B cell (primary cell): ENCODE data around the gene FCGBP. TPM values are rescaled to one million over a fixed set of nuclear protein-coding genes. Genes with fewer than 3 reads are reported as not detected.
"Not testable (repeated sequence)": the region's sequence is repeated elsewhere in the genome, so short reads cannot be mapped to it uniquely, and the experiment has no call there.

Source experiments
- ATAC-seq: fragments of 200-7000 bp; cut with Tn5 transposase; one replicate; pipeline ENCODE4 v1.10.0; 2021; ENCODE audit warnings: low read depth, mild to moderate bottlenecking, moderate number of reproducible peaks, moderate library complexity
- CTCF ChIA-PET: fragments of 350-600 bp; sonication (Branson Sonifier 250); formaldehyde crosslinking; loops from one replicate; lab custom pipeline; 2021; ENCODE audit warnings: antibody characterized with exemption, inconsistent platforms; lab: Charles Lee
- POLR2A ChIA-PET: fragments of 350-600 bp; sonication (Branson Sonifier 250); formaldehyde crosslinking; loops from one replicate; lab custom pipeline; 2021; ENCODE audit warnings: antibody characterized with exemption; lab: Charles Lee
- DNase-seq: peaks from one replicate; pipeline ENCODE4 v3.0.0; 2013
- H2AFZ ChIP-seq: 2 replicates; pipeline ENCODE4 v1.6.1; 2012; ENCODE audit warnings: mild to moderate bottlenecking, low read depth, low read length; ENCODE audit not compliant: insufficient read depth, poor library complexity, severe bottlenecking
- H3K27ac ChIP-seq, 2 donors: 1 replicate in 1 of 2; 2 replicates in 1 of 2; pipeline ENCODE4 v1.5.1; 2012 to 2013; ENCODE audit warnings: low read length in 2 of 2, mild to moderate bottlenecking in 2 of 2, moderate library complexity in 1 of 2
- H3K27me3 ChIP-seq, 4 experiments: fragments of 200-600 bp in 1 of 4; sonication (generic) in 1 of 4; replicated peaks in 1 of 4; 1 replicate in 2 of 4; 2 replicates in 2 of 4; pipeline versions ENCODE4 v1.6.1 to v1.7.0; 2013 to 2016; ENCODE audit warnings: low read length in 3 of 4, mild to moderate bottlenecking in 2 of 4, mixed read lengths in 1 of 4, moderate library complexity in 1 of 4; ENCODE audit not compliant: insufficient read depth in 4 of 4, control insufficient read depth in 3 of 4; ENCODE audit errors: control extremely low read depth in 1 of 4
- H3K36me3 ChIP-seq, 2 experiments: replicated peaks in 1 of 2; 1 replicate in 1 of 2; 2 replicates in 1 of 2; pipeline versions ENCODE4 v1.6.1 to v1.7.1; 2013; ENCODE audit warnings: low read length in 1 of 2; ENCODE audit not compliant: insufficient read depth in 2 of 2, control insufficient read depth in 1 of 2; ENCODE audit errors: control extremely low read depth in 1 of 2, extremely low read depth in 1 of 2
- H3K4me1 ChIP-seq, 2 donors: fragments of 200-600 bp in 1 of 2; sonication (generic) in 1 of 2; 1 replicate in 1 of 2; 2 replicates in 1 of 2; pipeline versions ENCODE4 v1.5.1 to v1.6.1; 2013 to 2017; ENCODE audit warnings: low read length in 2 of 2; ENCODE audit not compliant: control insufficient read depth in 2 of 2, insufficient read depth in 2 of 2
- H3K4me2 ChIP-seq: replicated peaks from 2 replicates; pipeline ENCODE3; 2012; ENCODE audit warnings: mild to moderate bottlenecking, low read depth, low read length; ENCODE audit not compliant: poor library complexity, severe bottlenecking
- H3K4me3 ChIP-seq, 5 experiments: fragments of 200-600 bp in 1 of 5; sonication (generic) in 1 of 5; 1 replicate in 3 of 5; 2 replicates in 2 of 5; pipeline versions ENCODE4 v1.5.1 to v1.7.0; 2011 to 2016; ENCODE audit warnings: low read length in 4 of 5, mild to moderate bottlenecking in 4 of 5, low read depth in 2 of 5, control low read depth in 1 of 5, moderate library complexity in 1 of 5; ENCODE audit not compliant: insufficient read depth in 1 of 5; ENCODE audit errors: control extremely low read depth in 1 of 5, extremely low read depth in 1 of 5
- H3K79me2 ChIP-seq: fragments of 200-600 bp; sonication (generic); one replicate; pipeline ENCODE4 v1.6.0; 2016; ENCODE audit warnings: low read length; ENCODE audit not compliant: control insufficient read depth, insufficient read depth
- H3K9ac ChIP-seq: fragments of 200-600 bp; sonication (generic); 2 replicates; pipeline ENCODE4 v1.6.1; 2017; ENCODE audit warnings: mild to moderate bottlenecking, low read length, moderate library complexity
- H3K9me3 ChIP-seq, 3 donors: one replicate each; pipeline versions ENCODE4 v1.6.1 to v1.7.1; 2013; ENCODE audit warnings: low read length in 2 of 3; ENCODE audit not compliant: control insufficient read depth in 2 of 3, insufficient read depth in 1 of 3; ENCODE audit errors: control extremely low read depth in 1 of 3
- H4K20me1 ChIP-seq: 2 replicates; pipeline ENCODE4 v1.6.0; 2012; ENCODE audit warnings: mild to moderate bottlenecking, low read length; ENCODE audit not compliant: insufficient read depth, control insufficient read depth, poor library complexity, severe bottlenecking
- H3K27ac Mint-ChIP-seq: one replicate; pipeline ENCODE4 v1.8.0; 2021; ENCODE audit warnings: mixed read lengths
- H3K27me3 Mint-ChIP-seq: one replicate; pipeline ENCODE4 v1.8.0; 2021; ENCODE audit warnings: mixed read lengths
- H3K4me1 Mint-ChIP-seq: one replicate; pipeline ENCODE4 v1.8.0; 2021; ENCODE audit warnings: mixed read lengths
- H3K4me3 Mint-ChIP-seq: one replicate; pipeline ENCODE4 v1.8.0; 2021; ENCODE audit warnings: mixed read lengths
- H3K9me3 Mint-ChIP-seq: one replicate; pipeline ENCODE4 v1.8.0; 2022; ENCODE audit warnings: mixed read lengths; ENCODE audit not compliant: insufficient read depth
- CTCF ChIP-seq: fragments of 200-600 bp; IDR thresholded peaks from one replicate; pipeline ENCODE4 v1.8.0; 2022; ENCODE audit warnings: antibody characterized with exemption, mild to moderate bottlenecking
- EZH2 ChIP-seq: IDR thresholded peaks from 2 replicates; pipeline ENCODE4 v1.6.1; 2012; ENCODE audit warnings: borderline replicate concordance, low read depth, mild to moderate bottlenecking, moderate library complexity, low read length; ENCODE audit not compliant: insufficient read depth, poor library complexity, severe bottlenecking
- WGBS: methylation state at CpG from one replicate; pipeline ENCODE4 v1.1.5; 2013; ENCODE audit warnings: missing lambda C conversion rate; ENCODE audit not compliant: insufficient coverage; 5-methylcytosine and 5-hydroxymethylcytosine counted together
- intact Hi-C: fragments of 100-400 bp; cut with micrococcal nuclease; formaldehyde crosslinking; loops from one replicate; pipeline ENCODE4 v1.10.0; 2022
- polyA plus RNA-seq: library from polyadenylated mRNA; depleted of rRNA; stranded (reverse); fragments of >200 nt; gene quantifications from 2 replicates; pipeline ENCODE4 v1.2.3, GENCODE V29; 2012
- total RNA-seq, 2 donors: library from RNA; stranded (reverse); fragments of 120-200 nt in 1 of 2; gene quantifications; 1 replicate in 1 of 2; 2 replicates in 1 of 2; pipeline versions ENCODE4 v1.2.3 to v1.2.4, GENCODE V29; 2013 to 2022

Gene FCGBP
- total and polyA plus RNA-seq, 2 donors (not counting 1 experiment from before 2014, with no cell fraction given) = 5.7 to 22.9 TPM

DNA sequence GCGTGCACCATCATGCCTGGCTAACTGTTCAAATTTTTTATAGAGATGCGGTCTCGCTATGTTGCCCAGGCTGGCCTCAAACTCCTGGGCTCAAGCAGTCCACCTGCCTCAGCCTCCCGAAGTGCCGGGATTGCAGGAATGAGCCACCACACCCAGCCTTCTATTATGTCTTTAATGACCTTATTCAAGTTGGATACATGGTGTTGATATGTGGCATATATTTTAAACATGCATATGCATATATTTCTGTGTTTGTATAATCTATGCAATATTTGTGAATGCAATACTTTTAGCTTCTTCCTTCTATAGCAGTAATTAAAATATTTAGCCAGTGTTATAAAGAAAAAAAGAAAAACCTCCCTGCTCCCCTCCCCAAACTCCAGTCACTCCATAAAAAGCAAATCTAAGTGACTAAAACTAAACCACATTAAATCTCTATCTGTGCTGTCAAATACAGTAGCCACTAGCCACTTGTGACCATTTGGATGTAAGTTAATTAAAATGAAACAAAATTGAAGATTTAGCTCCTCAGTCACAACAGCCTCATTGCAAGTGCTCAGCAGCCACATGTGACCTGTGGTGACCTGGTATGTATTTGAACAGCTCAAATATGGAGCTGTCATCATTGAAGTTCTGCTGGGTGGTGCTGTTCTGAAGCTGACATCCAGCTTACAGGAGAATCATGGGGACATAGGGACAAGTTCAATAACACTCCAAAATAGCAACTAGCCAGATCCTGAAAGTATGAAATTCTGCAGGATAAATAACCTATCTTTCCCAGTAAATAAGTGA is 27.4 kb downstream of the FCGBP start:
- ATAC-seq = no peak
- no peak overlapping the region for H3K4me2 ChIP-seq
- WGBS = 100% methylated on average over 1 of the region's 5 CpGs
- no peaks in the 10 kb centered on the region for H3K27me3 ChIP-seq
- Mint-ChIP-seq H3K27me3 (no peaks in the 10 kb centered on the region), H3K4me1 (peaks cover 9% of the 10 kb centered on the region), H3K27ac (no peak overlapping the region), H3K9me3 (no peaks in the 10 kb centered on the region), H3K4me3 (no peak overlapping the region)
- TF ChIP-seq CTCF = no peak
- no peak for TF ChIP-seq EZH2
- peaks cover 0 to 8% of the 10 kb centered on the region in 2 donors for H3K4me1 ChIP-seq
- H4K20me1 ChIP-seq = no peaks in the 10 kb centered on the region
- H3K36me3 ChIP-seq = no peaks in the 10 kb centered on the region
- POLR2A ChIA-PET = no interaction called here
- no peaks in the 10 kb centered on the region for H3K9me3 ChIP-seq
- no peak overlapping the region for H3K4me3 ChIP-seq
- no peak for DNase-seq
- intact Hi-C loops = no loop called here
- no peak overlapping the region for H2AFZ ChIP-seq
- no peaks in the 10 kb centered on the region for H3K79me2 ChIP-seq
- no peak overlapping the region for H3K27ac ChIP-seq
- CTCF ChIA-PET = interaction anchor here (0.6 to 2.1 kb wide), 4 partner anchors 22 to 1846 kb away, joined by 3 to 9 read pairs (median 4); partner anchors contain the start of gene PSMC4
- no peak overlapping the region for H3K9ac ChIP-seq

DNA sequence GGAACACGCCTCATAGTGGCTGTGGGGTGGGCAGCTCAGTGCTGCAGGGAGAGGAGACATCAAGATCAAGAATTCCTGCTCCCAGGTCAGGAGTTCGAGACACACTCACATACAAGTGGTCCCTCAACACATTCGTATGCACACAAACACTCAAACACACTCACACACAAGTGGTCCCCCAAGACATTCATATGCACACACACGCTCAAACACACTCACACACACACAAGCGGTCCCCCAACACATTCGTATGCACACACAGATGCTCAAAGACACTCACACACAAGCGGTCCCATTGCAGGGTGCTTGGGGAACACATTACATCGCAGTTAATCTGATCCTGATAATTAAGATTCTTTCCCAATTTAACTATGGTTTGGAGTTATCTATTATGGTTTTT is 28.2 kb downstream of the FCGBP start:
- H3K27me3 ChIP-seq = no peaks in the 10 kb centered on the region
- no peaks in the 10 kb centered on the region for H3K9me3 ChIP-seq
- TF ChIP-seq CTCF (no peak), EZH2 (no peak)
- Mint-ChIP-seq H3K4me3 (no peak overlapping the region), H3K27ac (no peak overlapping the region), H3K27me3 (no peaks in the 10 kb centered on the region), H3K4me1 (peaks cover 9% of the 10 kb centered on the region), H3K9me3 (no peaks in the 10 kb centered on the region)
- H4K20me1 ChIP-seq = no peaks in the 10 kb centered on the region
- H3K4me1 ChIP-seq = peaks cover 0 to 8% of the 10 kb centered on the region in 2 donors
- DNase-seq (no peak), ATAC-seq (no peak)
- no peak overlapping the region for H2AFZ ChIP-seq
- 96% methylated on average over 6 of the region's 8 CpGs for WGBS
- no peaks in the 10 kb centered on the region for H3K36me3 ChIP-seq
- H3K79me2 ChIP-seq = no peaks in the 10 kb centered on the region
- ChIA-PET POLR2A (no interaction called here), CTCF (interaction anchor here (2.1 kb wide), 1 partner anchor 23 kb away, joined by 5 read pairs; no protein-coding TSS in a partner anchor)
- intact Hi-C loops = no loop called here
- H3K4me3 ChIP-seq = no peak overlapping the region
- no peak overlapping the region for H3K4me2 ChIP-seq
- no peak overlapping the region for H3K9ac ChIP-seq
- no peak overlapping the region for H3K27ac ChIP-seq

GRCh38 chr19:39903486-39904091 is 30.8 kb downstream of the FCGBP start:
- DNase-seq, ATAC-seq, H3K27ac Mint-ChIP-seq, H3K9ac ChIP-seq, H3K4me1 Mint-ChIP-seq, H3K79me2 ChIP-seq, H3K36me3 ChIP-seq, intact Hi-C loops, H3K9me3 ChIP-seq, H4K20me1 ChIP-seq, H3K4me1 ChIP-seq, H3K4me3 Mint-ChIP-seq, POLR2A ChIA-PET, H3K9me3 Mint-ChIP-seq, H3K4me2 ChIP-seq, H2AFZ ChIP-seq, H3K27me3 Mint-ChIP-seq, H3K4me3 ChIP-seq, H3K27ac ChIP-seq, CTCF ChIA-PET, H3K27me3 ChIP-seq: not testable (repeated sequence)
- WGBS = no CpG with 5 or more reads among the region's 8 CpGs
